ENCODE measurements around the gene DOCK8.

- TF ChIP-seq CTCF (IDR thresholded peaks at IDR 0.05): no peak
- TF ChIP-seq POLR2A (IDR thresholded peaks at IDR 0.05): no peak
Observed at GRCh38 chr9:257957-258356, 43.3 kb downstream of the DOCK8 start.
